HCEC 1CT (cell line): ENCODE measurements around the gene LRRC75A.
A peak's percentile ranks its signal among the peaks of the same experiment; 100 is the strongest.
"Not testable (repeated sequence)": the region's sequence is repeated elsewhere in the genome, so short reads cannot be mapped to it uniquely, and the experiment has no call there.

Experiments
- DNase-seq: peaks from one replicate; pipeline ENCODE4 v3.0.0-alpha.2; 2017

LRRC75A gene

GRCh38 chr17:16428098-16428882, 63.7 kb downstream of the LRRC75A start:
- DNase-seq: peak; percentile 39

DNA sequence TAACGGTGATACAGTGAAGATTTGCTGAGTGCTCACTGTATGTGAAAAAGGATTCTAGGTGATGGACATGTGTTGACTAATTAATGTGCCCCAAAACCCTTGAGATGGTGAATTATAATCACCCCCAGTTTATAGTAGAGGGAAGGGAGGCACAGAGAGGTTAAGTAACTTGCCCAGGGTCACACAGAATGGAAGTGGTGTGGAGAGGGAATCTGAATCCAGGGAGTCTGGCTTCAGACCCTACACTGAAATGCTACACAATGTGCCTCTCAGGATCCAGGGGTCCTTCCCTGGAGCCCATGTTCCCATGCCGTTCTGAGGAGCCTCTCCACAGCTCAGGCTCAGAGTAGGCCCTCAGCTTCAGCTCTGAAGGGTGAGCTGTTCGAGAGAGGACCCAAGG, 65.0 kb downstream of the LRRC75A start:
- DNase-seq: no peak

- DNase-seq: no peak
These were observed 66.0 kb downstream of the LRRC75A start for GRCh38 chr17:16425698-16426659.

DNA sequence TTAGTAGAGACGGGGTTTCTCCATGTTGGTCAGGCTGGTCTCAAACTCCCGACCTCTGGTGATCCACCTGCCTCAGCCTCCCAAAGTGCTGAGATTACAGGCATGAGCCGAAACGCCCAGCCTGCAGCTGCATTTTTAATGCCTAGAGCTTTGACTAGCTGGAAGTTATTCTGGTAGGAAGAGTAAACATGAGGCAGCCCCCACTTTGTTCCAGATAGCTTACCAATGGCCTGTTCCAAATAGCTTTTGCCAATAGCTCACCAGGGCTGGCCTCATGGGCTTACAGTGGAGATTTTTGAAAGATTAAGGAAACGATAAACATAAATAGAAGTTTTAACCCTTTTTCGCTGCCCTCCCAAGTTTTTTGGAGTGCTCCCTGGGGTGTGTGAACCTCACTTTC, 66.8 kb downstream of the LRRC75A start:
- no peak for DNase-seq

DNA sequence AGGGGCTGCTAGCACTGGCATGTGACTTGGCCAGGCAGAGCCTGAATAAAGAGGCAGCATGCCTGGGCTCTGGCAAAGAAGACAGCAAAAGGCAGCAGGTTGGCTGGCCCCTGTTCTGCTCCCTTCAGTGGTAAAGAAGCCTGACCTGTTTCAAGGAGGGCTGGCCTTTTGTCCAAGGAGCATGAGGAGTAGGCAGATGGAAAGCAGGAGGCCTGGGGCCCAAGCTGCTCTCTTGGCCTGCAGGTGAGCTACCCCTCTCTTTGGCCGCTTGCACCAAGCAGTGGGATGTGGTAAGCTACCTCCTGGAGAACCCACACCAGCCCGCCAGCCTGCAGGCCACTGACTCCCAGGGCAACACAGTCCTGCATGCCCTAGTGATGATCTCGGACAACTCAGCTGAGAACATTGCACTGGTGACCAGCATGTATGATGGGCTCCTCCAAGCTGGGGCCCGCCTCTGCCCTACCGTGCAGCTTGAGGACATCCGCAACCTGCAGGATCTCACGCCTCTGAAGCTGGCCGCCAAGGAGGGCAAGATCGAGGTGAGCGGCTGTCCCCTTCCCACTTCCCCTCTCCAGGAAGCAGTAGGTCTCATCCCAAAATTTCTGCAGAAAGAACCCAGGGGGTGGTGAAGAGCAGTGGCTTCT, 68.6 kb downstream of the LRRC75A start:
- no peak for DNase-seq

DNA sequence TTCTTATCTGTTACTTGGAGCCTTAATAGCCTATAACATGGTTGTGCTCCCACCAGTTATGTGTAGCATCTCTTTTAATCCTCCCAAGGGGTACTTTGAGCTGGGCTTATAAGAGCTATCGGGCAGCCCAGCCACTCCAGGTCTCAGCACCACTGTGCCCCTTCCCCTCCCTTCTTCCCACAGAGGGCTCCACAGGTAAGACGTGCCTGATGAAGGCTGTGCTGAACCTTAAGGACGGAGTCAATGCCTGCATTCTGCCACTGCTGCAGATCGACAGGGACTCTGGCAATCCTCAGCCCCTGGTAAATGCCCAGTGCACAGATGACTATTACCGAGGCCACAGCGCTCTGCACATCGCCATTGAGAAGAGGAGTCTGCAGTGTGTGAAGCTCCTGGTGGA, 69.6 kb downstream of the LRRC75A start:
- no peak for DNase-seq

- peak; percentile 91 for DNase-seq
These were observed 72.1 kb downstream of the LRRC75A start for GRCh38 chr17:16419929-16420271.

- peak; percentile 86 for DNase-seq
These were observed 72.7 kb downstream of the LRRC75A start for GRCh38 chr17:16419074-16419928.

GRCh38 chr17:16418685-16419068, 73.3 kb downstream of the LRRC75A start:
- DNase-seq: no peak

DNA sequence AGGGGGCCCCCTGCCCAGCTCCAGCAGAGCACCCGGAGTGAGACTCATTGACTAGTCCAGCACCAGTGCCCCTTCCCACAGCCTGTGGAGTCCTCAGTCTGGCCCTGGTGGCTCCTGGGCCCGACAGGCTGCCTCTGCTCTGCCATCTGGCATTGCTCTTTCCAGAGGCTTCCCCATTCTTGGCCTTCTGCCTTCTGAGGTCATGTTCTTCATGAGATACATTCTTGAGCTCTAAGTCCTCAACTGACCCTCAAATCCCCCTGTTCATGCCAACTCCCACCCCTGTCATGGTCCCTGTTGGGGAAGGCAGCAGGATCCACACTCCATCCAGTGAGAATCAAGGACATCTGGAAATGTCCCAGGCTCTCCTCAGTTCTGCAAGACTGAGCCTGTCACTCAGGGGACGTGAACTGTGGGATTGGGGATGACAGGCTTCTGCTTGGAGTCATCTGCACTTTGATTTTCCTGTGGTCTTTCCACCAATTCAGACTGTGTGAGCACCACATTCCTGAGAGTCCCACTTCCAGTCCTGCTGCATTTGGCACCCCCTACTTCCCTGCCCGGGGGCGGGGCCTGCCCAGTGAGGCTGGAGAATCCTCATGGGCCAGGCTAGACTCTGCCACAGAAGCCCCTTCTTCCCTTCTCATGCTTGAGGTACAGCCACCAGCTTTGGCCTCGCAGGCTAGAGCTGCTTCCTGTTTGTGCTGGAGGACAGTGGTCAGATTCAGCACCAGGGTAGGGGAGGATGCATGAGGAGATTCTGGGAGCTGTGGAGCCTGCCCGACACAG, 73.9 kb downstream of the LRRC75A start:
- DNase-seq: peak; percentile 45

GRCh38 chr17:16417399-16417798, 74.6 kb downstream of the LRRC75A start:
- no peak for DNase-seq

DNA sequence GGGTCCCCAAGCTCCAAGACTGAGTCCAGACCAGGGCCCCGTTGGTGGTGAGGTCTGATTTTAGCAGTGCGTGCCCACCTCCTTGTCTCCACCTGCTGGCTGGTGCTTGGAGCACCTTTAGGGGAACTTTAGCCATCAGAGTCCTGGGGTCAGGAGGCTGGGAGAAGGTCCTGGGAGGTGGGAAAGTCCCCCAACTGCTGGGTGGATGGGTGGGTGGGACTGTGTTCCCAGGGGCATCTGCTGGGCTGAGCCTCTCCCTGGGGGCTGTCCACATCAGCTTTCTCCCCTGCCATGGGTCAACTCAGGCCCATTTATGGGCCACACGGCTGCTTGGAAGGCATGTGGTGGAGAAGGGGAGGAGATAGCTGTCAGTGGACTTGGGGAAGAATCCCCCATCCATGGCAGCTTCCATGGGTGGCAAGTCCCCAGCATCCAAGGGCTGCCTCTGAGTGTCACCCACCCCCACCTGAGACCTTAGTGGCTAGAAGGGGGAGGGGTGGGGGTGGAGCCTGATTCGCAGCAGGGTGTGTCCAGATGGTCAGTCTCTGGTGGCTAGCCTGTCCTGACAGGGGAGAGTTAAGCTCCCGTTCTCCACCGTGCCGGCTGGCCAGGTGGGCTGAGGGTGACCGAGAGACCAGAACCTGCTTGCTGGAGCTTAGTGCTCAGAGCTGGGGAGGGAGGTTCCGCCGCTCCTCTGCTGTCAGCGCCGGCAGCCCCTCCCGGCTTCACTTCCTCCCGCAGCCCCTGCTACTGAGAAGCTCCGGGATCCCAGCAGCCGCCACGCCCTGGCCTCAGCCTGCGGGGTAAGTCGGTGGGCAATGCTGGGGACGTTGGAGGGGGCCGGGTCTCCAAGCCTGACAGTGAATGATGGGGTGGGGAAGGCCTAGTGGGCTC, 76.7 kb downstream of the LRRC75A start, which contains the start of gene TRPV2:
TRPV2 (plus strand) TSS at position 541 of the 894 bp plus-strand sequence. CDS start 2,098 bp downstream, outside the sequence.
- no peak for DNase-seq

DNA sequence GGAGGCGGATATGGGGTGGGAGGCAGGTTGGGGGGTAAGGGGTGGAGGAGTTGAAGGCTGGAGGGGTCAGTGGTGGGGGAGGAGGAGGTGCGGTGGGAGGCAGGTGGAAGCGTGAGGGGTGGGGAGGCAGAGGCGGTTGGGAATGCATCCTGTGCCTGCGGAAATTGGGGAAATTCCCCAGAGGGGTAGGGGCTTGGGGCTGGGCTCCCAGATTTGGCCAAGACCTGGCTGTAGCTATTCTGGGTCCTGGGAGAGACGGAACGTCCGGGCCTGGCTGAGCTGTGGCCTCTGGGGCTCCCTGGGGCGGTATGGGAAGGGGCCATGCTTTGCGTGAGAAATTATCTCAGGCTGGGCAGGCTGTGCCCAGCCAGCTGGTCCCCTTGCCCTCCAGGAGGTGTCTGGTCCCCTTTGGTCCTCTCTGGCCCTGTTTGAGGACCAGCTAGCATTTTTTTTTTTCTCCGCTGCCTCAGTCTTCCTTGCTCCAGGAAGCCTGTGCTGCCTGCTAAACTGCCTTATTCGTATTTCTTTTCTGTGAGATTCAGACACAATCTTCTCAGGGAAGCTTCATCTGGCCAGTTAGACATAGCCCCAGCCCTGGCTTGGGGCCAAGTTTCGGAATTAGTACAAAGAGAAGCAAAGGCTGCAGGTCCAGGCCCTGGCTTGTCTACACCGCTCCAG, 83.9 kb downstream of the LRRC75A start:
- no peak for DNase-seq

DNA sequence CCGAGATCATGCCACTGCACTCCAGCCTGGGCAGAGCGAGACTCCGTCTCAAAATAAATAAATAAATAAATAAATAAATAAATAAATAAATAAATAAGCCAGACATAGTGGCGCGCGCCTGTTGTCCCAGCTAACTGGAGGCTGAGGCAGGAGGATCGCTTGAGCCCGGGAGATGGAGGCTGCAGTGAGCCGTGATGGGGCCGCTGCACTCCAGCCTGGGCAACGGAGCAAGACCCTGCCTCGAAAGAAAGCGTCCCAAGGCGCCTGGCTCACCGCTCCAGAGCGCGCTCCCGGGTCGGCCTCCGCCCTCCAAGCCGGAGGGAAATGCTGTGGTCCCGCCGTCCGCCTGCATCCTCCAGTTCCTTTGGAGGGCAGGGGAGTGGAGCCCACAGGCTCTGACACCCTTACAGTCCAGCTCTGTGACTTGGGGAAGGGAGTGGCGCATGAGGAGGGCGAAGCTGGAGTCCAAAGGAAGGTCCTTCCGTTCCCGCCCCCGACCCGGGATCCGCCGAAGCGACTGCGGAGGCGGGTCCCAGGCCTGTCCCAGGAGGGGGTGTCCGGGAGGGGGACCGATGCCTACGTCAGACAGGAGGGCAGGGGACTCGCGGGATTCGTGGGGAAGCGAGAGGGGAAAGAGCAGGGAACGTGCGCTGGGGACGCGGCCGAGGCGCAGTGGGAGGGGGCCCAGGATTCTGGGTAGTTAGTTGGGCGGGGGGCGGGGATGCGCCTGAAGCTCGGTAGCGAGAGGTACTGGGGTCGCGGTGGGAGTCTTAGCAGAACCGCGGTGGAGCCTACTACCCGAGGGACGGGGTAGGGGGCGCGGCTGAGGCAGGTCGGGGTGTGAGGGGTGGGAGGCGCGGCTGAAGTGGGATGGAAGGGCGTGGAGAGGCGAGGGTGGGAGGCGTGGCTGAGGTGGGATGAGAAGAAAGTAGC, 85.0 kb downstream of the LRRC75A start:
- DNase-seq: no peak

DNA sequence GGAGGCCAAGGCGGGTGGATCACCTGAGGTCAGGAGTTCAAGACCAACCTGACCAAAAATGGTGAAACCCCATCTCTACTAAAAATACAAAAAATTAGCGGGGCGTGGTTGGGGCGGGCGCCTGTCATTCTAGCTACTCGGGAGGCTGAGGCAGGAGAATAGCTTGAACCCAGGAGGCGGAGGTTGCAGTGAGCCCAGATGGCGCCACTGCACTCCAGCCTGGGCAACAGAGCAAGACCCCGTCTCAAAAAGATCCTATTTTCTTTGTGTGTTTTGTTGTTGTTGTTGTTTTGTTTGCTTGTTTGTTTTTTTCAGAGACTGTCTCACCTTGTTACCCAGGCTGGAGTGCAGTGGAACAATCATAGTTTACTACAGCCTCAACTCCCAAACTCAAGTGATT, 88.1 kb downstream of the LRRC75A start:
- DNase-seq: not testable (repeated sequence)

DNA sequence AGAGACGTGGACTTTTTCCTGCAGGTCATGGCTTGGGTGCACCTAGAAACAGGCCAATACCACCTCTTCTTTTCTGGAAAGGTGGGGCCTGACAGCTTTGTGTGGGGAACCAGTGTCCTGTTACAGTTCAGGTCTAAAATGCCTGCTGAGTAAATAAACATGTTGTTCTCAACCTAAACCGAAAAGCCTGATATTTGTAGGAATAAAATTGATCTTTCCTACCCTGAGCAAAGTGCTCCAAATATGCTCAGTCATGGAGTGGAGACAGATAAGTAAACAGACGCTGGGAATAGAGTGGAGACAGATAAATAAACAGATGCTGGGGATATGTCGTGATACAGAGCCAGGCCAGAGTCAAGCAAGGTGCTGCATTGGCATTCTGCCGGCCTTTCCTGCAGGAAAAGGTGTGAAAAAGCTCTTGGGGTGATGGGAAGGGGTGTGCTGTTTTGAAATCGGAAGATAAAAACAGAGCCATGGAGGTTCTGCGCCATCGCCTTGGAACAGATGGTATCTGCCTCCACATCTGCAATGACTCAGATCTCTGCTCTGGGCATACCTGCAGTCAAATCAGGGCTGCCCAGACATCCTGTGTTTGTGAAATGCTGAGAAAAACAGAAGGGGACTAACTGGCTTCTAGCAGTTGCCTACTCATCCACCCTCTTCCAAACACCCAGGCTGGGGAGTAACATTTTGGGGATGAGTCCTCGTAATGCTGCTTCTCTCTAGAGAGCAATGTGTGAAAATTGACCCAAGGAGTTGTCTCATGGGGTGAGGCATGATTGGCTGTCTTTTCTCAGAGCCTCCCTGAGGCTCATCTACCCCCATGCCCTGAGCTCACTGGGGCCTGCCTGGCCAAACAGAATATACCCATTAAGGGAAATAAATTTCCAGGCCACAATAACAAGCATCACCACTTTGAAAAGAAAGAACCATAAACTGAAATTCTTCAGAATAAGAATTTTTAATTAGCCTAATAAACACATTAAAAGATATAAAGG, 93.4 kb downstream of the LRRC75A start:
- DNase-seq: no peak

GRCh38 chr17:16396693-16397092, 95.3 kb downstream of the LRRC75A start:
- not testable (repeated sequence) for DNase-seq
